Activated T-cell treated with anti-CD3 and anti-CD28 coated beads, Interleukin-2, amount 50 U/mL, for 4 hours (primary cell): ENCODE measurements around the gene ESCO1. TPM values are rescaled to one million over a fixed set of nuclear protein-coding genes. Genes with fewer than 3 reads are reported as not detected.
"Not testable (repeated sequence)": the region's sequence is repeated elsewhere in the genome, so short reads cannot be mapped to it uniquely, and the experiment has no call there.

Source experiments
- ATAC-seq, 2 donors: fragments of 200-7000 bp; cut with Tn5 transposase; one replicate each; pipeline ENCODE4 v1.10.0; 2021
- DNase-seq: peaks from one replicate; pipeline ENCODE4 v3.0.0-alpha.2; 2020
- H3K27me3 Mint-ChIP-seq: one replicate; pipeline ENCODE4 v1.8.0; 2021; ENCODE audit warnings: low read depth, mixed read lengths
- H3K36me3 Mint-ChIP-seq: one replicate; pipeline ENCODE4 v1.8.0; 2022; ENCODE audit warnings: mixed read lengths; ENCODE audit not compliant: insufficient read depth
- H3K4me1 Mint-ChIP-seq: one replicate; pipeline ENCODE4 v1.8.0; 2021; ENCODE audit warnings: low read depth, mixed read lengths
- H3K4me3 Mint-ChIP-seq: one replicate; pipeline ENCODE4 v1.8.0; 2021; ENCODE audit warnings: mild to moderate bottlenecking, moderate library complexity, mixed read lengths
- H3K9me3 Mint-ChIP-seq: one replicate; pipeline ENCODE4 v1.8.0; 2021; ENCODE audit warnings: mixed read lengths
- total RNA-seq, 3 donors: library from RNA; stranded (reverse); gene quantifications; one replicate each; pipeline ENCODE4 v1.2.1, GENCODE V29; 2021

The ESCO1 gene
- total RNA-seq = 10 to 100 TPM; 12.3 to 15.6 (median 14.2) TPM

GRCh38 chr18:21600526-21601410 lies at the start of gene ESCO1:
Gene ESCO1 (minus strand): TSS chr18:21600704. CDS start chr18:21574843, 25,861 bp downstream.
- DNase-seq (peak; percentile 88), ATAC-seq (peak; percentile 91)
- no peaks in the 10 kb centered on the region for H3K9me3 Mint-ChIP-seq
- no peaks in the 10 kb centered on the region for H3K27me3 Mint-ChIP-seq
- H3K4me3 Mint-ChIP-seq = peak within 1 kb of the TSS; percentile 97
- H3K4me1 Mint-ChIP-seq = peaks cover 37% of the 10 kb centered on the region
- H3K36me3 Mint-ChIP-seq = no peaks in the 10 kb centered on the region

- not testable (repeated sequence) for ATAC-seq
Measured at GRCh38 chr18:21640375-21640774, 39.9 kb upstream of the ESCO1 start.

GRCh38 chr18:21638822-21639221 lies 38.3 kb upstream of the ESCO1 start:
- no peak overlapping the region for H3K4me3 Mint-ChIP-seq
- DNase-seq (no peak), ATAC-seq (no peak)
- H3K4me1 Mint-ChIP-seq = peaks cover 3% of the 10 kb centered on the region
- H3K9me3 Mint-ChIP-seq = no peaks in the 10 kb centered on the region
- no peaks in the 10 kb centered on the region for H3K27me3 Mint-ChIP-seq
- no peaks in the 10 kb centered on the region for H3K36me3 Mint-ChIP-seq

More at GRCh38 chr18:21640375-21640774, 39.9 kb upstream of the ESCO1 start:
- not testable (repeated sequence) for DNase-seq, H3K4me3 Mint-ChIP-seq, H3K36me3 Mint-ChIP-seq, H3K27me3 Mint-ChIP-seq, H3K4me1 Mint-ChIP-seq, H3K9me3 Mint-ChIP-seq

- H3K9me3 Mint-ChIP-seq = no peaks in the 10 kb centered on the region
- H3K36me3 Mint-ChIP-seq = peaks cover under 1% of the 10 kb centered on the region
- H3K4me3 Mint-ChIP-seq = no peak overlapping the region
- peaks cover 3% of the 10 kb centered on the region for H3K4me1 Mint-ChIP-seq
- no peaks in the 10 kb centered on the region for H3K27me3 Mint-ChIP-seq
- DNase-seq (no peak), ATAC-seq (no peak)
Measured at GRCh38 chr18:21636769-21637168, 36.3 kb upstream of the ESCO1 start.

GRCh38 chr18:21634588-21635199 lies 34.2 kb upstream of the ESCO1 start:
- Mint-ChIP-seq H3K27me3 (no peaks in the 10 kb centered on the region), H3K4me1 (peaks cover 3% of the 10 kb centered on the region), H3K4me3 (no peak overlapping the region), H3K9me3 (no peaks in the 10 kb centered on the region), H3K36me3 (peaks cover 8% of the 10 kb centered on the region)
- DNase-seq (no peak), ATAC-seq (no peak)

GRCh38 chr18:21632393-21632792 lies 31.9 kb upstream of the ESCO1 start:
- DNase-seq (no peak), ATAC-seq (peak in 1 of 2 donors; percentile 17)
- Mint-ChIP-seq H3K27me3 (no peaks in the 10 kb centered on the region), H3K4me3 (no peak overlapping the region), H3K4me1 (peaks cover 19% of the 10 kb centered on the region), H3K36me3 (peaks cover 21% of the 10 kb centered on the region), H3K9me3 (no peaks in the 10 kb centered on the region)

- Mint-ChIP-seq H3K4me3 (no peak overlapping the region), H3K9me3 (no peaks in the 10 kb centered on the region), H3K4me1 (peaks cover 21% of the 10 kb centered on the region), H3K36me3 (peaks cover 30% of the 10 kb centered on the region), H3K27me3 (no peaks in the 10 kb centered on the region)
- ATAC-seq = no peak
- DNase-seq = no peak
Measured at GRCh38 chr18:21629089-21629832, 28.8 kb upstream of the ESCO1 start.

- ATAC-seq, H3K27me3 Mint-ChIP-seq, H3K4me3 Mint-ChIP-seq, H3K9me3 Mint-ChIP-seq, DNase-seq: not testable (repeated sequence)
- Mint-ChIP-seq H3K36me3 (peaks cover 25% of the 10 kb centered on the region), H3K4me1 (peaks cover 23% of the 10 kb centered on the region)
Measured at GRCh38 chr18:21621640-21622039, 21.1 kb upstream of the ESCO1 start.

GRCh38 chr18:21612125-21613039 lies 11.9 kb upstream of the ESCO1 start, which contains the start of gene SNRPD1:
Gene SNRPD1 (plus strand): TSS chr18:21612314. CDS start chr18:21612430, 116 bp downstream.
- Mint-ChIP-seq H3K4me3 (peak within 1 kb of the TSS; percentile 99), H3K9me3 (no peaks in the 10 kb centered on the region), H3K4me1 (peaks cover 31% of the 10 kb centered on the region), H3K36me3 (peaks cover 12% of the 10 kb centered on the region), H3K27me3 (no peaks in the 10 kb centered on the region)
- ATAC-seq (peak; percentile 98 to 99), DNase-seq (peak; percentile 82)

GRCh38 chr18:21611401-21612124 lies 11.1 kb upstream of the ESCO1 start:
- DNase-seq, H3K36me3 Mint-ChIP-seq, H3K9me3 Mint-ChIP-seq, H3K27me3 Mint-ChIP-seq: not testable (repeated sequence)
- Mint-ChIP-seq H3K4me3 (peak overlapping the region; percentile 99), H3K4me1 (peaks cover 25% of the 10 kb centered on the region)
- peak; percentile 1 to 2 for ATAC-seq

- Mint-ChIP-seq H3K27me3 (no peaks in the 10 kb centered on the region), H3K36me3 (no peaks in the 10 kb centered on the region), H3K4me1 (peaks cover 10% of the 10 kb centered on the region), H3K4me3 (no peak overlapping the region), H3K9me3 (no peaks in the 10 kb centered on the region)
- ATAC-seq = no peak
- no peak for DNase-seq
Measured at GRCh38 chr18:21605213-21605612, 4.7 kb upstream of the ESCO1 start.

- H3K27me3 Mint-ChIP-seq = no peaks in the 10 kb centered on the region
- H3K4me1 Mint-ChIP-seq = peaks cover 12% of the 10 kb centered on the region
- H3K4me3 Mint-ChIP-seq = no peak overlapping the region
- H3K36me3 Mint-ChIP-seq = no peaks in the 10 kb centered on the region
- no peaks in the 10 kb centered on the region for H3K9me3 Mint-ChIP-seq
- DNase-seq = no peak
- ATAC-seq = no peak
Measured at GRCh38 chr18:21604671-21605070, 4.2 kb upstream of the ESCO1 start.

GRCh38 chr18:21602299-21602587 lies 1.7 kb upstream of the ESCO1 start:
- no peaks in the 10 kb centered on the region for H3K27me3 Mint-ChIP-seq
- no peak overlapping the region for H3K4me3 Mint-ChIP-seq
- H3K4me1 Mint-ChIP-seq = peaks cover 32% of the 10 kb centered on the region
- ATAC-seq = no peak
- H3K9me3 Mint-ChIP-seq = no peaks in the 10 kb centered on the region
- DNase-seq = no peak
- H3K36me3 Mint-ChIP-seq = no peaks in the 10 kb centered on the region
